Thyroid gland (tissue), 4 donors: Measurements from ENCODE around the gene HECW1.

Source experiments
- CTCF ChIP-seq, 6 experiments: fragments of 200-600 bp in 3 of 6; fragments of 450-650 bp in 3 of 6; sonication (generic) in 3 of 6; IDR thresholded peaks; one replicate each; pipeline ENCODE4 v1.5.1; 2016 to 2019; ENCODE audit warnings: antibody characterized with exemption in 6 of 6, mild to moderate bottlenecking in 2 of 6, inconsistent platforms in 1 of 6, moderate library complexity in 1 of 6
- POLR2A ChIP-seq, 2 donors: fragments of 450-650 bp; IDR thresholded peaks; one replicate each; pipeline ENCODE4 v1.6.1; 2017; ENCODE audit warnings: antibody characterized with exemption in 2 of 2, mild to moderate bottlenecking in 2 of 2, moderate library complexity in 1 of 2

- TF ChIP-seq POLR2A (IDR thresholded peaks at IDR 0.05) (no peak), CTCF (IDR thresholded peaks at IDR 0.05) (no peak)
Measured at GRCh38 chr7:43575506-43575905, 463.1 kb downstream of the HECW1 start.
